GM18517 (cell line): ENCODE data around the gene PLEKHG4B.
"Not testable (repeated sequence)": the region's sequence is repeated elsewhere in the genome, so short reads cannot be mapped to it uniquely, and the experiment has no call there.

Source experiments
- ATAC-seq: cut with Tn5 transposase; IDR thresholded peaks from one replicate; pipeline ENCODE4 v1.9.1; 2021; ENCODE audit warnings: mild to moderate bottlenecking, moderate library complexity; ENCODE audit not compliant: unreplicated experiment

PLEKHG4B gene

GRCh38 chr5:93221-93980, 1.4 kb downstream of the PLEKHG4B start:
- ATAC-seq, result no peak

GRCh38 chr5:94113-94892, 2.3 kb downstream of the PLEKHG4B start:
- no peak for ATAC-seq

GRCh38 chr5:95241-95980, 3.4 kb downstream of the PLEKHG4B start:
- ATAC-seq, result no peak

GRCh38 chr5:96976-97660, 5.2 kb downstream of the PLEKHG4B start:
- ATAC-seq, result no peak

- no peak for ATAC-seq
These were observed 7.8 kb downstream of the PLEKHG4B start for GRCh38 chr5:99815-100214.

- no peak for ATAC-seq
These were observed 10.6 kb downstream of the PLEKHG4B start for GRCh38 chr5:102411-103043.

- not testable (repeated sequence) for ATAC-seq
These were observed 12.1 kb downstream of the PLEKHG4B start for GRCh38 chr5:104106-104505.

GRCh38 chr5:104778-105296, 12.9 kb downstream of the PLEKHG4B start:
- no peak for ATAC-seq

- no peak for ATAC-seq
These were observed 13.6 kb downstream of the PLEKHG4B start for GRCh38 chr5:105504-106070.

GRCh38 chr5:106587-106986, 14.6 kb downstream of the PLEKHG4B start:
- no peak for ATAC-seq

GRCh38 chr5:107526-107925, 15.6 kb downstream of the PLEKHG4B start:
- no peak for ATAC-seq

- ATAC-seq, result no peak
These were observed 17.9 kb downstream of the PLEKHG4B start for GRCh38 chr5:109826-110225.

- no peak for ATAC-seq
These were observed 18.4 kb downstream of the PLEKHG4B start for GRCh38 chr5:110270-110888.

GRCh38 chr5:111171-111570, 19.2 kb downstream of the PLEKHG4B start:
- ATAC-seq, result no peak

GRCh38 chr5:119486-120097, 27.6 kb downstream of the PLEKHG4B start:
- no peak for ATAC-seq

GRCh38 chr5:121432-121831, 29.5 kb downstream of the PLEKHG4B start:
- no peak for ATAC-seq

- no peak for ATAC-seq
These were observed 33.8 kb downstream of the PLEKHG4B start for GRCh38 chr5:125815-126214.

- ATAC-seq, result no peak
These were observed 34.8 kb downstream of the PLEKHG4B start for GRCh38 chr5:126806-127205.

GRCh38 chr5:127886-128285, 35.9 kb downstream of the PLEKHG4B start:
- ATAC-seq, result no peak
